ENCODE results near the gene DEUP1. TPM values are rescaled to one million over a fixed set of nuclear protein-coding genes. Genes with fewer than 3 reads are reported as not detected.

DEUP1 gene
- total and polyA plus RNA-seq, 12 donors: 0.76 TPM; not detected in 11

- no peaks in the 10 kb centered on the region for H3K9me3 ChIP-seq
- H3K27ac ChIP-seq: no peak overlapping the region
- peaks cover 0 to 9% (median 3%) of the 10 kb centered on the region in 9 donors for H3K4me1 ChIP-seq
- H3K4me3 ChIP-seq: peak overlapping the region in 9 of 10 donors; percentile 24 to 46 (median 38)
- 6 to 7% methylated on average over 16 of the region's 16 CpGs for WGBS, 2 donors
- TF ChIP-seq CTCF (IDR thresholded peaks at IDR 0.05): no peak
- DNase-seq (no peak), ATAC-seq (no peak)
- peaks cover 0 to 47% (median 23%) of the 10 kb centered on the region in 7 donors for H3K27me3 ChIP-seq
- H3K36me3 ChIP-seq: no peaks in the 10 kb centered on the region
- intact Hi-C loops (cut with DNase I): no loop called here
These were observed 551 bp upstream of the DEUP1 start for GRCh38 chr11:93329936-93330445.

DNA sequence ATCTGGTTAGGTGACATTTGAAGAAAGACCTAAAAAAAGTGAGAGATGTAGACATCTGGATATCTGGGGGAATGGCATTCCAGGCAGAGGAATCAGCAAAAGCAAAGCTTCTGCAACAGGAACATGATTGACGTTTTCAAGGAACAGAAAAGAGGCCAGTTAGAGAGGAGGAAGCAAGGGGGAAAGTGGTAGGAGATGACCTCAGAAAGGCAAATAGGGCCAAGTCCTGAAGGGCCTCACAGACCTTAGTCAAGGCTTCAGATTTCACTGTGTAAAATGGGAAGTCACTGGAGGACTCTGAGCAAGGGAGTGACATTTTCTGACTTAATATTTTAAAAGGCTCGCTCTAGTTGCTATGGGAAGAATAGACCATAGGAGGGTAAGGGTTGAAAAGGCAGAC, 9.7 kb downstream of the DEUP1 start:
- no peak for TF ChIP-seq CTCF (IDR thresholded peaks at IDR 0.05)
- Histone ChIP-seq H3K27ac (no peak overlapping the region), H3K4me1 (no peaks in the 10 kb centered on the region), H3K4me3 (no peak overlapping the region), H3K36me3 (no peaks in the 10 kb centered on the region), H3K27me3 (no peaks in the 10 kb centered on the region), H3K9me3 (no peaks in the 10 kb centered on the region)
- intact Hi-C loops (cut with DNase I): no loop called here
- DNase-seq: no peak
- no peak for ATAC-seq
- 51 to 53% methylated on average over 2 of the region's 2 CpGs for WGBS, 2 donors

- H3K9me3 ChIP-seq: peaks cover 0 to 6% (median 0%) of the 10 kb centered on the region in 11 donors
- ATAC-seq (no peak), DNase-seq (no peak)
- H3K4me1 ChIP-seq: no peaks in the 10 kb centered on the region
- no peak overlapping the region for H3K4me3 ChIP-seq
- intact Hi-C loops (cut with DNase I): no loop called here
- no peak overlapping the region for H3K27ac ChIP-seq
- WGBS, 2 donors: 83% methylated on average over 2 of the region's 2 CpGs
- TF ChIP-seq CTCF (IDR thresholded peaks at IDR 0.05): no peak
- H3K36me3 ChIP-seq: no peaks in the 10 kb centered on the region
- no peaks in the 10 kb centered on the region for H3K27me3 ChIP-seq
These were observed 14.4 kb downstream of the DEUP1 start for GRCh38 chr11:93344855-93345333.

- H3K4me1 ChIP-seq: no peaks in the 10 kb centered on the region
- TF ChIP-seq CTCF (IDR thresholded peaks at IDR 0.05): no peak
- DNase-seq (no peak), ATAC-seq (no peak)
- H3K4me3 ChIP-seq: no peak overlapping the region
- no peak overlapping the region for H3K27ac ChIP-seq
- no peaks in the 10 kb centered on the region for H3K36me3 ChIP-seq
- H3K9me3 ChIP-seq: peaks cover 0 to 6% (median 0%) of the 10 kb centered on the region in 11 donors
- no peaks in the 10 kb centered on the region for H3K27me3 ChIP-seq
- 69 to 71% methylated on average over 2 of the region's 2 CpGs for WGBS, 2 donors
- intact Hi-C loops (cut with DNase I): no loop called here
These were observed 18.4 kb downstream of the DEUP1 start for GRCh38 chr11:93348930-93349329.
